DMS153 (cell line): Measurements from ENCODE around the gene PLEKHG3.
"Not testable (repeated sequence)": the region's sequence is repeated elsewhere in the genome, so short reads cannot be mapped to it uniquely, and the experiment has no call there.

Source experiments
- DNase-seq: peaks from one replicate; lab custom pipeline; 2025; lab: John Stamatoyannopoulos, UW

PLEKHG3 gene

GRCh38 chr14:64688031-64688430 lies 16.2 kb upstream of the PLEKHG3 start:
- no peak for DNase-seq

- DNase-seq = no peak
Measured at GRCh38 chr14:64688811-64689281, 15.4 kb upstream of the PLEKHG3 start.

GRCh38 chr14:64689289-64689688 lies 14.9 kb upstream of the PLEKHG3 start:
- no peak for DNase-seq

- not testable (repeated sequence) for DNase-seq
Measured at GRCh38 chr14:64690607-64691006, 13.6 kb upstream of the PLEKHG3 start.

- DNase-seq = no peak
Measured at GRCh38 chr14:64691376-64691775, 12.8 kb upstream of the PLEKHG3 start.

GRCh38 chr14:64692189-64692985 lies 11.8 kb upstream of the PLEKHG3 start:
- no peak for DNase-seq

- DNase-seq = no peak
Measured at GRCh38 chr14:64692986-64693809, 11.0 kb upstream of the PLEKHG3 start.

- DNase-seq = peak; percentile 62
Measured at GRCh38 chr14:64693810-64694165, 10.4 kb upstream of the PLEKHG3 start.

GRCh38 chr14:64695071-64695470 lies 9.2 kb upstream of the PLEKHG3 start:
- DNase-seq = no peak

GRCh38 chr14:64696355-64696857 lies 7.8 kb upstream of the PLEKHG3 start:
- DNase-seq = no peak

- DNase-seq = peak; percentile 22
Measured at GRCh38 chr14:64698903-64699302, 5.3 kb upstream of the PLEKHG3 start.

GRCh38 chr14:64700290-64700689 lies 3.9 kb upstream of the PLEKHG3 start:
- DNase-seq = no peak

- DNase-seq = no peak
Measured at GRCh38 chr14:64700894-64701293, 3.3 kb upstream of the PLEKHG3 start.

GRCh38 chr14:64701660-64702059 lies 2.6 kb upstream of the PLEKHG3 start:
- DNase-seq = no peak

GRCh38 chr14:64702493-64703394 lies 1.5 kb upstream of the PLEKHG3 start:
- DNase-seq = peak; percentile 49

- DNase-seq = no peak
Measured at GRCh38 chr14:64703395-64704142, 655 bp upstream of the PLEKHG3 start.

GRCh38 chr14:64704743-64705380 lies 638 bp downstream of the PLEKHG3 start:
- DNase-seq = no peak

- no peak for DNase-seq
Measured at GRCh38 chr14:64705381-64706118, 1.3 kb downstream of the PLEKHG3 start.

- DNase-seq = no peak
Measured at GRCh38 chr14:64706119-64706592, 1.9 kb downstream of the PLEKHG3 start.
